SH-SY5Y (cell line): Measurements from ENCODE around the gene PTDSS2.

ENCODE experiments used
- GATA2 ChIP-seq: IDR thresholded peaks from 2 replicates; pipeline ENCODE4 v1.6.1; 2011; ENCODE audit warnings: mild to moderate bottlenecking, low read depth, low read length
- GATA3 ChIP-seq: IDR thresholded peaks from 2 replicates; pipeline ENCODE4 v1.6.1; 2011; ENCODE audit warnings: low read depth, mild to moderate bottlenecking, low read length, moderate library complexity

- TF ChIP-seq GATA2 (no peak), GATA3 (no peak)
Measured at GRCh38 chr11:418343-419247, 31.5 kb upstream of the PTDSS2 start.
